Osteocyte (in vitro differentiated cells): ENCODE measurements around the gene DOK4. TPM values are rescaled to one million over a fixed set of nuclear protein-coding genes. Genes with fewer than 3 reads are reported as not detected.

Source experiments
- DNase-seq: peaks from one replicate; pipeline ENCODE4 v3.0.0; 2021; ENCODE audit warnings: mixed read lengths; ENCODE audit not compliant: unreplicated experiment; ENCODE audit errors: extremely low spot score
- H3K27ac Mint-ChIP-seq: one replicate; pipeline ENCODE4 v1.8.0; 2021; ENCODE audit warnings: mild to moderate bottlenecking, mixed read lengths; ENCODE audit not compliant: unreplicated experiment
- H3K27me3 Mint-ChIP-seq: one replicate; pipeline ENCODE4 v1.8.0; 2021; ENCODE audit warnings: mixed read lengths; ENCODE audit not compliant: unreplicated experiment
- H3K36me3 Mint-ChIP-seq: one replicate; pipeline ENCODE4 v1.8.0; 2021; ENCODE audit warnings: mixed read lengths; ENCODE audit not compliant: unreplicated experiment
- H3K4me1 Mint-ChIP-seq: one replicate; pipeline ENCODE4 v1.8.0; 2021; ENCODE audit warnings: mixed read lengths; ENCODE audit not compliant: unreplicated experiment
- H3K4me3 Mint-ChIP-seq: one replicate; pipeline ENCODE4 v1.8.0; 2021; ENCODE audit warnings: mild to moderate bottlenecking, moderate library complexity, mixed read lengths; ENCODE audit not compliant: unreplicated experiment
- H3K9me3 Mint-ChIP-seq: one replicate; pipeline ENCODE4 v1.8.0; 2021; ENCODE audit warnings: mixed read lengths; ENCODE audit not compliant: unreplicated experiment
- CTCF ChIP-seq: fragments of 200-600 bp; sonication (generic); IDR thresholded peaks from 2 replicates; pipeline ENCODE4 v1.5.0; 2021; ENCODE audit warnings: antibody characterized with exemption, mild to moderate bottlenecking, moderate library complexity
- total RNA-seq: library from RNA; stranded (reverse); gene quantifications from 2 replicates; pipeline ENCODE4 v1.2.1, GENCODE V29; 2021

DOK4 gene
- total RNA-seq, 1 donor from 2014 or later, result 22.5 TPM

- no peak for DNase-seq
- no peaks in the 10 kb centered on the region for H3K4me1 Mint-ChIP-seq
- H3K9me3 Mint-ChIP-seq, result no peaks in the 10 kb centered on the region
- no peaks in the 10 kb centered on the region for H3K36me3 Mint-ChIP-seq
- no peak overlapping the region for H3K27ac Mint-ChIP-seq
- H3K4me3 Mint-ChIP-seq, result no peak overlapping the region
- H3K27me3 Mint-ChIP-seq, result peaks cover 22% of the 10 kb centered on the region
- no peak for TF ChIP-seq CTCF
Measured at GRCh38 chr16:57505169-57505568, 18.9 kb upstream of the DOK4 start.

GRCh38 chr16:57504491-57504890 is 18.2 kb upstream of the DOK4 start:
- DNase-seq, result no peak
- Mint-ChIP-seq H3K4me3 (no peak overlapping the region), H3K36me3 (no peaks in the 10 kb centered on the region), H3K9me3 (no peaks in the 10 kb centered on the region), H3K27me3 (peaks cover 22% of the 10 kb centered on the region), H3K27ac (no peak overlapping the region), H3K4me1 (no peaks in the 10 kb centered on the region)
- TF ChIP-seq CTCF, result no peak

GRCh38 chr16:57504001-57504400 is 17.7 kb upstream of the DOK4 start:
- Mint-ChIP-seq H3K27ac (no peak overlapping the region), H3K9me3 (no peaks in the 10 kb centered on the region), H3K27me3 (peaks cover 22% of the 10 kb centered on the region), H3K4me1 (no peaks in the 10 kb centered on the region), H3K36me3 (no peaks in the 10 kb centered on the region), H3K4me3 (no peak overlapping the region)
- TF ChIP-seq CTCF, result no peak
- no peak for DNase-seq

- Mint-ChIP-seq H3K4me3 (no peak overlapping the region), H3K27ac (no peak overlapping the region), H3K36me3 (no peaks in the 10 kb centered on the region), H3K9me3 (no peaks in the 10 kb centered on the region), H3K27me3 (peaks cover 22% of the 10 kb centered on the region), H3K4me1 (no peaks in the 10 kb centered on the region)
- no peak for TF ChIP-seq CTCF
- no peak for DNase-seq
Measured at GRCh38 chr16:57503366-57503765, 17.1 kb upstream of the DOK4 start.

- Mint-ChIP-seq H3K36me3 (no peaks in the 10 kb centered on the region), H3K9me3 (no peaks in the 10 kb centered on the region), H3K4me3 (no peak overlapping the region), H3K27me3 (peaks cover 22% of the 10 kb centered on the region), H3K27ac (no peak overlapping the region), H3K4me1 (no peaks in the 10 kb centered on the region)
- TF ChIP-seq CTCF, result no peak
- DNase-seq, result no peak
Measured at GRCh38 chr16:57502048-57502775, 15.9 kb upstream of the DOK4 start.
